ENCODE measurements around the gene HS6ST3. TPM values are rescaled to one million over a fixed set of nuclear protein-coding genes. Genes with fewer than 3 reads are reported as not detected.
"Not testable (repeated sequence)": the region's sequence is repeated elsewhere in the genome, so short reads cannot be mapped to it uniquely, and the experiment has no call there.

HS6ST3 gene
- polyA plus RNA-seq (2012; ENCODE audit: missing spikeins), result not detected

- FAIRE-seq (no peak), DNase-seq (ENCODE audit: insufficient read length) (peak; percentile 22)
- TF ChIP-seq POLR2AphosphoS5 (IDR thresholded peaks at IDR 0.05; ENCODE audit: low read depth, low read length) (no peak), TAF1 (IDR thresholded peaks at IDR 0.05; ENCODE audit: borderline replicate concordance, low read depth, low read length) (no peak), POLR2A (IDR thresholded peaks at IDR 0.05; ENCODE audit: low read depth, low read length) (no peak)
These were observed at the start of gene HS6ST3 for GRCh38 chr13:96089749-96090239. HS6ST3 (plus strand) TSS chr13:96090107.

- DNase-seq (ENCODE audit: insufficient read length) (no peak), FAIRE-seq (no peak)
- no peak for TF ChIP-seq POLR2AphosphoS5 (IDR thresholded peaks at IDR 0.05; ENCODE audit: low read depth, low read length)
- TF ChIP-seq POLR2A (IDR thresholded peaks at IDR 0.05; ENCODE audit: low read depth, low read length), result no peak
These were observed 48.4 kb upstream of the HS6ST3 start for GRCh38 chr13:96041326-96042110.

- TF ChIP-seq TAF1 (IDR thresholded peaks at IDR 0.05; ENCODE audit: borderline replicate concordance, low read depth, low read length) (no peak), POLR2A (IDR thresholded peaks at IDR 0.05; ENCODE audit: low read depth, low read length) (no peak), POLR2AphosphoS5 (IDR thresholded peaks at IDR 0.05; ENCODE audit: low read depth, low read length) (no peak)
- DNase-seq (ENCODE audit: insufficient read length), result no peak
- FAIRE-seq, result no peak
These were observed 45.7 kb upstream of the HS6ST3 start for GRCh38 chr13:96044238-96044637.

- DNase-seq (ENCODE audit: insufficient read length), result not testable (repeated sequence)
- peak; percentile 17 for FAIRE-seq
These were observed 43.3 kb upstream of the HS6ST3 start for GRCh38 chr13:96046449-96047126.

- not testable (repeated sequence) for DNase-seq (ENCODE audit: insufficient read length); FAIRE-seq
These were observed 39.0 kb upstream of the HS6ST3 start for GRCh38 chr13:96050955-96051354.

GRCh38 chr13:96051491-96051890 lies 38.4 kb upstream of the HS6ST3 start:
- not testable (repeated sequence) for FAIRE-seq; DNase-seq (ENCODE audit: insufficient read length)

GRCh38 chr13:96051946-96052345 lies 38.0 kb upstream of the HS6ST3 start:
- DNase-seq (ENCODE audit: insufficient read length); FAIRE-seq: not testable (repeated sequence)

- DNase-seq (ENCODE audit: insufficient read length), result peak; percentile 16
- peak; percentile 91 for FAIRE-seq
- TF ChIP-seq POLR2A (IDR thresholded peaks at IDR 0.05; ENCODE audit: low read depth, low read length), result no peak
- TF ChIP-seq POLR2AphosphoS5 (IDR thresholded peaks at IDR 0.05; ENCODE audit: low read depth, low read length), result no peak
- TF ChIP-seq TAF1 (IDR thresholded peaks at IDR 0.05; ENCODE audit: borderline replicate concordance, low read depth, low read length), result no peak
These were observed 37.3 kb upstream of the HS6ST3 start for GRCh38 chr13:96052656-96053002.

- FAIRE-seq, result peak; percentile 98
These were observed 36.8 kb upstream of the HS6ST3 start, which contains the start of gene UGGT2 for GRCh38 chr13:96053003-96053703. UGGT2 (minus strand) TSS chr13:96053401; CDS start chr13:96053312, 89 bp downstream.

GRCh38 chr13:96065849-96066248 lies 24.1 kb upstream of the HS6ST3 start:
- no peak for DNase-seq (ENCODE audit: insufficient read length)
- TF ChIP-seq POLR2AphosphoS5 (IDR thresholded peaks at IDR 0.05; ENCODE audit: low read depth, low read length), result no peak
- FAIRE-seq, result no peak

More at GRCh38 chr13:96053003-96053703, 36.8 kb upstream of the HS6ST3 start, which contains the start of gene UGGT2:
- TF ChIP-seq POLR2AphosphoS5 (IDR thresholded peaks at IDR 0.05; ENCODE audit: low read depth, low read length) (peak; percentile 87), TAF1 (IDR thresholded peaks at IDR 0.05; ENCODE audit: borderline replicate concordance, low read depth, low read length) (peak; percentile 33; the same call in 1 of the 2 replicates), POLR2A (IDR thresholded peaks at IDR 0.05; ENCODE audit: low read depth, low read length) (peak; percentile 90)
- DNase-seq (ENCODE audit: insufficient read length), result peak; percentile 92

- FAIRE-seq, result no peak
- DNase-seq (ENCODE audit: insufficient read length), result no peak
These were observed 21.2 kb upstream of the HS6ST3 start for GRCh38 chr13:96068729-96069128.

GRCh38 chr13:96071504-96071903 lies 18.4 kb upstream of the HS6ST3 start:
- FAIRE-seq (no peak), DNase-seq (ENCODE audit: insufficient read length) (no peak)
- TF ChIP-seq TAF1 (IDR thresholded peaks at IDR 0.05; ENCODE audit: borderline replicate concordance, low read depth, low read length) (no peak), POLR2AphosphoS5 (IDR thresholded peaks at IDR 0.05; ENCODE audit: low read depth, low read length) (no peak), POLR2A (IDR thresholded peaks at IDR 0.05; ENCODE audit: low read depth, low read length) (no peak)

More at GRCh38 chr13:96068729-96069128, 21.2 kb upstream of the HS6ST3 start:
- TF ChIP-seq TAF1 (IDR thresholded peaks at IDR 0.05; ENCODE audit: borderline replicate concordance, low read depth, low read length) (no peak), POLR2A (IDR thresholded peaks at IDR 0.05; ENCODE audit: low read depth, low read length) (no peak), POLR2AphosphoS5 (IDR thresholded peaks at IDR 0.05; ENCODE audit: low read depth, low read length) (no peak)

Data from GM12892 (cell line).